Fibroblast of villous mesenchyme (primary cell): ENCODE measurements around the gene SRPK2. TPM values are rescaled to one million over a fixed set of nuclear protein-coding genes. Genes with fewer than 3 reads are reported as not detected.
A peak's percentile ranks its signal among the peaks of the same experiment; 100 is the strongest.

ENCODE experiments used
- DNase-seq: peaks from one replicate; pipeline ENCODE4 v3.0.0-alpha.2; 2010; ENCODE audit warnings: low read depth
- H3K4me3 ChIP-seq: 2 replicates; pipeline ENCODE4 v1.5.1; 2011; ENCODE audit warnings: low read depth, mild to moderate bottlenecking, low read length
- total RNA-seq: library from RNA; depleted of rRNA; stranded (reverse); fragments of >200 nt; gene quantifications from 2 replicates; pipeline ENCODE4 v1.2.3, GENCODE V29; 2012
- TF ChIP-seq, protein P1 (sequence below): IDR thresholded peaks from 2 replicates; pipeline ENCODE4 v1.5.1; 2012; ENCODE audit warnings: low read depth, mild to moderate bottlenecking, low read length; ENCODE audit not compliant: insufficient read depth

SRPK2 gene
- total RNA-seq, 1 donor = 60.9 TPM

DNA sequence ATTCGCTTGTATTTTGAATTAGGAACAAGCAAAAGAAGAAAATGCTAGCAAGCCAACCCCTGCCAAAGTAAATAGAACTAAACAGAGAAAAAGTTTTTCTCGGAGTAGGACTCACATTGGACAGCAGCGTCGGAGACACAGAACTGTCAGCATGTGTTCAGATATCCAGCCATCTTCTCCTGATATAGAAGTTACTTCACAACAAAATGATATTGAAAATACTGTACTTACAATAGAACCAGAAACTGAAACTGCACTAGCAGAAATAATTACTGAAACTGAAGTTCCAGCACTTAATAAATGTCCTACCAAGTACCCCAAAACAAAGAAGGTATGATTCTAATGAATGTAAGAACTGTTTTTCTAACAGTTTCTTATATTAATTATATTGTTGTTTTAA is 286.9 kb downstream of the SRPK2 start:
- H3K4me3 ChIP-seq = no peak overlapping the region
- no peak for DNase-seq
- TF ChIP-seq, protein P1, sequence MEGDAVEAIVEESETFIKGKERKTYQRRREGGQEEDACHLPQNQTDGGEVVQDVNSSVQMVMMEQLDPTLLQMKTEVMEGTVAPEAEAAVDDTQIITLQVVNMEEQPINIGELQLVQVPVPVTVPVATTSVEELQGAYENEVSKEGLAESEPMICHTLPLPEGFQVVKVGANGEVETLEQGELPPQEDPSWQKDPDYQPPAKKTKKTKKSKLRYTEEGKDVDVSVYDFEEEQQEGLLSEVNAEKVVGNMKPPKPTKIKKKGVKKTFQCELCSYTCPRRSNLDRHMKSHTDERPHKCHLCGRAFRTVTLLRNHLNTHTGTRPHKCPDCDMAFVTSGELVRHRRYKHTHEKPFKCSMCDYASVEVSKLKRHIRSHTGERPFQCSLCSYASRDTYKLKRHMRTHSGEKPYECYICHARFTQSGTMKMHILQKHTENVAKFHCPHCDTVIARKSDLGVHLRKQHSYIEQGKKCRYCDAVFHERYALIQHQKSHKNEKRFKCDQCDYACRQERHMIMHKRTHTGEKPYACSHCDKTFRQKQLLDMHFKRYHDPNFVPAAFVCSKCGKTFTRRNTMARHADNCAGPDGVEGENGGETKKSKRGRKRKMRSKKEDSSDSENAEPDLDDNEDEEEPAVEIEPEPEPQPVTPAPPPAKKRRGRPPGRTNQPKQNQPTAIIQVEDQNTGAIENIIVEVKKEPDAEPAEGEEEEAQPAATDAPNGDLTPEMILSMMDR = no peak

DNA sequence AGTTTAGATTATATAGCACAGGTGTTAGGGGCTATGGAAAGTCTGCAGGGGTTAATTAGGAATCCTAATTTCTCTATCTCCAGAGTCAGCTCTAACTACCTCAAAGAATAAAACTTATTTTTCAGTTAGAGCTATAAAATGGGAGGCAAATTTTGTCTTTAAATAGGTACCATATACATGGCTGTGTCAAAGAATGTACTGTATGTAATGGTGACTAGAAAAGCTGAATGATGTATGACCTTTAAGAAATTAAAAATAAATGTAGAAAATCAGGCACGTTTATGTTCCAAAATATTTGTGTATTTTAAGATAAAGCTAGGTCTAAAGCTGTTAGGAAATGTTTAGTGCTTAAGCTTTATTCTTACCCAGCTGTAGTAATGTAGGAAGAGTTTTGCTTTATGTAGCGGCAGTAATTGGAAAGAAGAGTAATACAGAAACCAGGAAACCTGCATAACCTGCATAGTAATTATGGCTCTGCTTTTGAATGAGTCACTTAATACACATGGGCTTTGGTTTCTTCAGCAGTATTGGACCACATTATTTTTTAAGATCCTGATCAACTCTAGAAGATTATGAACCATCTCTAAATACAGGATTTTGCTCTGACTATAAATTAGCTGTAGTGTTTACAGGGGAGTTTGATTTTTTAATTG is 289.7 kb downstream of the SRPK2 start:
- DNase-seq = no peak
- H3K4me3 ChIP-seq = no peak overlapping the region
- TF ChIP-seq, protein P1 = no peak

DNA sequence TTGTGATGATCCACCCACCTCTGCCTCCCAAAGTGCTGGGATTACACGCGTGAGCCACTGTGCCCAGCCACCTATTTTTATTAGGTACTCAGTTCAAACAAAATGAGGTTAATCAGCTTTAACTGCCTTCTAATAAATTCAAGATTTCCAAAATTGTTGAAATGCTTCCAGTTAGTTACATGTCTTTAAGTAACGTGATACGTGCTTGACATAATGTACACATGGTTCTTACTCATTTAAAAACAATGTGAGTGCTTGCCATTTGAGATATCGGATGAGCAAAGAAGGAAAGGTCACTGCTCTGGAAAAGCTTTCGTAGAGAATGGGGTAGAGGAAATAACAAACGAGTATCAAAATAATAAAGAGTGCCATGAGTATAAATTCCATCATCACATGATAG is 291.1 kb downstream of the SRPK2 start:
- H3K4me3 ChIP-seq = no peak overlapping the region
- DNase-seq = peak; percentile 90
- TF ChIP-seq, protein P1 = no peak

DNA sequence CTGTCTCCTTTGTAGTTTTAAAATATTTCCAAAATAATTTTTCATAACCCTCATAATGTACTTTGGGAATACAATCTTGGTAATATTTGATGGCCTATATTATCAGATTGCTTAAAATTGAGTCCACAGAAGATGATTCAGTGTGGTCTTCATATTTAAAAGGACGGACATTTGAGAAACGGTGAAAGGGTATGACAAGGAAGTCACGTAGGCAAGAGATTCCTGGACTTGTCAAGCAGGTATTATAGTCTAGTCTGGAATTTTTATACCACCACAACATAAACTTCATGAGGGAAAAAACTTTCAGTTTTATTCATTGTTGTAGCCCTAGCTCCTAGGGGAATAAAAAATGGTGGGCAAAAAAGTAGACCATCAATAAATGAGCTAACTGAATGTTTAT is 292.4 kb downstream of the SRPK2 start:
- no peak for DNase-seq
- no peak overlapping the region for H3K4me3 ChIP-seq
- TF ChIP-seq, protein P1 = no peak

DNA sequence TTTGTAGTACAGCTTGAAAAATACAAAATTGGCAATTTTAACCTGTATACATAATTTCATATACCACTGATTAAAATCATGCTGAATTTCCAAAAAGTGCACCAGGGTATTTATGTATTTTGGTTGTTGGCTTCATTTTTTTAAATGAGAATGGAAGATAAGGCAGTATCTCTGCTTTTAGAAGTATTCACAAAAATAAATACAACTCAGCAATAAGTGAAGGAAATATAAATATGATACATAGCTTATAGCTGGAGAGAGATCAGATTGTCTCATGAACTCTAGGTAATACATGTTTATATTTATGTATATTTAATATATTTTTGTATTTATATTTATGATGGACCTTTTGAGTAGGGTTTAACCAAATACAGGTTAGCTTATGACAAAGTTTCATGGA is 293.8 kb downstream of the SRPK2 start:
- TF ChIP-seq, protein P1 = no peak
- no peak for DNase-seq
- H3K4me3 ChIP-seq = no peak overlapping the region

DNA sequence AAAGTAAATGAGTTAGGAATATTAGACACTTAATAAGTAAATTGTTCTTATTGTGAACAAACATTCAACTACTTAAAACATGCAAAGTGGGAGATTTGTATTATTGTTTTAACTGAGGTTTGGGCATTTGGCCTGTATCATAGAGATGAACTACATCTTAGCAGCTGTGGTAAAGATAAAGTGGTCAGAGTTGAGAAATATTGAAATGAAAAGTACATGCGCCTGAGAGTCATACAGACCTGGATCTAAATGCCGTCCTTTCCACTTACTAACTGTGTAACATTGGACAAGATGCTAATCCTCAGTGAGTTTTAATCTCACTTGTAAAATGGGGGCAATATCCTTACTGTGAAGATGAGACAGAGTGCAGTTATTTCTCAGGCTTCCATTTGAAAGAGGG is 300.3 kb downstream of the SRPK2 start:
- H3K4me3 ChIP-seq = no peak overlapping the region
- TF ChIP-seq, protein P1 = no peak
- DNase-seq = peak; percentile 21

DNA sequence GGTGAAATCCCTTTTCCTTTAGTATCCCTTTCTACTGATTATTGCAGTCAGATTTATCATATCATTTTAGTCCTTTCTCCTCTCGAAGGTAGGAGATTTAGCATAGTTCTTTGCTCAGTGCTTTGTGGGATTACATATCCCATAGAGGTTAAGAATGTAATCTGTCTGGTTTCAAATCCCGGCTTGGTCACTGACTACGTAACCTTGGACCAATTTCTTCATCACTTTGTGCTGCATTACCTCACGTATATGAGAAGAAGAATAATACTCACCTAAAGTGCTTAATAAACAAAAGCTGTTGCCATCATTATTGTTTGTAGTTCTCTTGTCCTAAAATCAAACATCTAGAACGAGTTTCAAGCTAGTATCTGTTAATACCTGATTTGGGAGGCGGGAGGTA is 300.7 kb downstream of the SRPK2 start:
- TF ChIP-seq, protein P1 = no peak
- DNase-seq = no peak
- no peak overlapping the region for H3K4me3 ChIP-seq
